H9 (cell line): Measurements from ENCODE around the gene RIMBP2. TPM values are rescaled to one million over a fixed set of nuclear protein-coding genes. Genes with fewer than 3 reads are reported as not detected.

Experiments
- DNase-seq: peaks from one replicate; pipeline ENCODE4 v3.0.0-alpha.2; 2017
- H2AFZ ChIP-seq: one replicate; pipeline ENCODE4 v1.6.1; 2013; ENCODE audit warnings: mild to moderate bottlenecking, low read length, control low read depth, moderate library complexity
- H2AK5ac ChIP-seq: 2 replicates; pipeline ENCODE4 v1.6.1; 2013; ENCODE audit warnings: low read length, control low read depth, mixed read lengths; ENCODE audit not compliant: insufficient read length
- H2BK120ac ChIP-seq: one replicate; pipeline ENCODE4 v1.6.1; 2013; ENCODE audit warnings: low read depth, mild to moderate bottlenecking, low read length, control low read depth, inconsistent platforms; ENCODE audit not compliant: poor library complexity, severe bottlenecking
- H2BK12ac ChIP-seq: 2 replicates; pipeline ENCODE4 v1.6.1; 2013; ENCODE audit warnings: low read length, control low read depth, mixed read lengths, low read depth; ENCODE audit not compliant: insufficient read length
- H2BK15ac ChIP-seq: 2 replicates; pipeline ENCODE4 v1.6.1; 2013; ENCODE audit warnings: low read depth, low read length, control low read depth
- H2BK20ac ChIP-seq: one replicate; pipeline ENCODE4 v1.6.1; 2013; ENCODE audit warnings: low read depth, mild to moderate bottlenecking, low read length, control low read depth, inconsistent platforms; ENCODE audit not compliant: poor library complexity, severe bottlenecking
- H2BK5ac ChIP-seq: 2 replicates; pipeline ENCODE4 v1.6.1; 2013; ENCODE audit warnings: low read length, control low read depth, mixed read lengths; ENCODE audit not compliant: insufficient read length
- H3K14ac ChIP-seq: 2 replicates; pipeline ENCODE4 v1.6.1; 2013; ENCODE audit warnings: low read length, control low read depth; ENCODE audit not compliant: insufficient read depth
- H3K18ac ChIP-seq: 2 replicates; pipeline ENCODE4 v1.6.1; 2013; ENCODE audit warnings: low read depth, mild to moderate bottlenecking, mixed read lengths, low read length, control low read depth; ENCODE audit not compliant: insufficient read length
- H3K23ac ChIP-seq: 2 replicates; pipeline ENCODE4 v1.6.1; 2013; ENCODE audit warnings: low read length, control low read depth, mixed read lengths, low read depth; ENCODE audit not compliant: insufficient read length
- H3K23me2 ChIP-seq: 2 replicates; pipeline ENCODE4 v1.6.1; 2013; ENCODE audit warnings: low read depth, mild to moderate bottlenecking, mixed read lengths, low read length, control low read depth; ENCODE audit not compliant: insufficient read length, poor library complexity, severe bottlenecking
- H3K27ac ChIP-seq: 2 replicates; pipeline ENCODE4 v1.5.1; 2013; ENCODE audit warnings: low read length, control low read depth, mixed read lengths, low read depth; ENCODE audit not compliant: insufficient read length
- H3K27me3 ChIP-seq: 2 replicates; pipeline ENCODE4 v1.6.1; 2013; ENCODE audit warnings: low read length, control low read depth, inconsistent platforms; ENCODE audit not compliant: insufficient read depth
- H3K4ac ChIP-seq: 2 replicates; pipeline ENCODE4 v1.6.1; 2013; ENCODE audit warnings: low read depth, mild to moderate bottlenecking, control low read depth, inconsistent platforms, low read length, moderate library complexity
- H3K4me1 ChIP-seq: 2 replicates; pipeline ENCODE4 v1.6.1; 2013; ENCODE audit warnings: low read length, control low read depth, inconsistent platforms; ENCODE audit not compliant: insufficient read depth
- H3K4me2 ChIP-seq: 2 replicates; pipeline ENCODE4 v1.6.1; 2013; ENCODE audit warnings: low read length, control low read depth, mixed read lengths; ENCODE audit not compliant: insufficient read length, insufficient read depth
- H3K56ac ChIP-seq: 2 replicates; pipeline ENCODE4 v1.6.1; 2013; ENCODE audit warnings: low read depth, mild to moderate bottlenecking, mixed read lengths, low read length, control low read depth; ENCODE audit not compliant: insufficient read length
- H3K79me1 ChIP-seq: 2 replicates; pipeline ENCODE4 v1.6.1; 2013; ENCODE audit warnings: low read depth, mild to moderate bottlenecking, moderate library complexity, low read length, control low read depth, inconsistent platforms; ENCODE audit not compliant: insufficient read depth, poor library complexity, severe bottlenecking
- H3K79me2 ChIP-seq: 2 replicates; pipeline ENCODE4 v1.6.1; 2013; ENCODE audit warnings: low read length, control low read depth, inconsistent platforms; ENCODE audit not compliant: insufficient read depth
- H3K9ac ChIP-seq: 2 replicates; pipeline ENCODE4 v1.6.1; 2013; ENCODE audit warnings: low read length, control low read depth, mixed read lengths; ENCODE audit not compliant: insufficient read length; ENCODE audit errors: extremely low read depth
- H3K9me3 ChIP-seq: one replicate; pipeline ENCODE4 v1.6.1; 2013; ENCODE audit warnings: low read depth, low read length, inconsistent platforms; ENCODE audit not compliant: control insufficient read depth
- H3T11ph ChIP-seq: one replicate; pipeline ENCODE4 v1.6.1; 2013; ENCODE audit warnings: mild to moderate bottlenecking, low read length, control low read depth, inconsistent platforms
- H4K20me1 ChIP-seq: one replicate; pipeline ENCODE4 v1.6.1; 2013; ENCODE audit not compliant: control insufficient read depth, insufficient read length, insufficient read depth
- H4K5ac ChIP-seq: 2 replicates; pipeline ENCODE4 v1.6.1; 2013; ENCODE audit warnings: low read depth, mild to moderate bottlenecking, mixed read lengths, low read length, control low read depth; ENCODE audit not compliant: insufficient read length
- H4K8ac ChIP-seq: replicated peaks from 2 replicates; pipeline ENCODE4 v1.6.1; 2013; ENCODE audit warnings: low read length, control low read depth, mixed read lengths, low read depth; ENCODE audit not compliant: insufficient read length
- H4K91ac ChIP-seq: 2 replicates; pipeline ENCODE4 v1.6.1; 2013; ENCODE audit warnings: low read depth, mild to moderate bottlenecking, moderate library complexity, mixed read lengths, low read length, control low read depth; ENCODE audit not compliant: insufficient read length
- H3K27ac Mint-ChIP-seq, 3 experiments: 2 replicates in 2 of 3; 3 replicates in 1 of 3; pipeline ENCODE4 v1.8.0; 2020 to 2021; ENCODE audit warnings: mixed read lengths in 3 of 3, mild to moderate bottlenecking in 1 of 3, moderate library complexity in 1 of 3
- H3K27me3 Mint-ChIP-seq: 2 replicates; pipeline ENCODE4 v1.8.0; 2021; ENCODE audit warnings: low read depth, mild to moderate bottlenecking, moderate library complexity, mixed read lengths
- H3K36me3 Mint-ChIP-seq, 3 experiments: 2 replicates in 2 of 3; 3 replicates in 1 of 3; pipeline ENCODE4 v1.8.0; 2020 to 2021; ENCODE audit warnings: low read depth in 3 of 3, mixed read lengths in 3 of 3; ENCODE audit not compliant: insufficient read depth in 1 of 3
- H3K4me1 Mint-ChIP-seq, 2 experiments: 2 replicates each; pipeline ENCODE4 v1.8.0; 2020; ENCODE audit warnings: mixed read lengths in 2 of 2
- H3K4me3 Mint-ChIP-seq, 2 experiments: 2 replicates in 1 of 2; 3 replicates in 1 of 2; pipeline ENCODE4 v1.8.0; 2020 to 2021; ENCODE audit warnings: mild to moderate bottlenecking in 2 of 2, mixed read lengths in 2 of 2, moderate library complexity in 1 of 2
- H3K9me3 Mint-ChIP-seq, 2 experiments: 2 replicates in 1 of 2; 3 replicates in 1 of 2; pipeline ENCODE4 v1.8.0; 2020; ENCODE audit warnings: mild to moderate bottlenecking in 2 of 2, mixed read lengths in 2 of 2, moderate library complexity in 1 of 2
- CTCF ChIP-seq: fragments of 200-600 bp; sonication (generic); conservative IDR thresholded peaks from 3 replicates; pipeline ENCODE4 v1.8.0; 2021; ENCODE audit warnings: antibody characterized with exemption, mild to moderate bottlenecking
- WGBS: extraction: QIAGEN DNeasy Blood & Tissue Kit; methylation state at CpG from one replicate; pipeline ENCODE4 v1.1.7; 2013; ENCODE audit warnings: missing lambda C conversion rate, low lambda C conversion rate, mixed read lengths; ENCODE audit not compliant: insufficient read length; ENCODE audit errors: extremely low coverage; 5-methylcytosine and 5-hydroxymethylcytosine counted together
- total RNA-seq: library from RNA; stranded (reverse); gene quantifications from 2 replicates; pipeline ENCODE4 v1.2.1, GENCODE V29; 2021

The RIMBP2 gene
- total RNA-seq, 1 experiment from 2014 or later: 0.70 TPM

GRCh38 chr12:130398100-130398848, 317.8 kb downstream of the RIMBP2 start:
- H4K20me1 ChIP-seq: no peaks in the 10 kb centered on the region
- H2BK15ac ChIP-seq: no peak overlapping the region
- no CpG with 5 or more reads among the region's 12 CpGs for WGBS
- H2AK5ac ChIP-seq: no peak overlapping the region
- Mint-ChIP-seq H3K9me3 (0 out of 5 replicates have a peak, but pooled peaks cover 0 to 3% of the 10 kb centered on the region in 2 experiments), H3K4me3 (no peak overlapping the region), H3K36me3 (no peaks in the 10 kb centered on the region), H3K27me3 (peaks cover 5% of the 10 kb centered on the region), H3K27ac (no peak overlapping the region), H3K4me1 (peaks cover 6% of the 10 kb centered on the region in 2 experiments)
- H3K27ac ChIP-seq: no peak overlapping the region
- H4K91ac ChIP-seq: no peak overlapping the region
- no peak for DNase-seq
- no peaks in the 10 kb centered on the region for H3K79me1 ChIP-seq
- no peak overlapping the region for H2BK5ac ChIP-seq
- H3K4me2 ChIP-seq: no peak overlapping the region
- no peak overlapping the region for H4K5ac ChIP-seq
- H3K23me2 ChIP-seq: no peaks in the 10 kb centered on the region
- no peaks in the 10 kb centered on the region for H3K27me3 ChIP-seq
- no peak overlapping the region for H3K4ac ChIP-seq
- no peak overlapping the region for H2AFZ ChIP-seq
- no peaks in the 10 kb centered on the region for H3K4me1 ChIP-seq
- no peak overlapping the region for H2BK12ac ChIP-seq
- H3K14ac ChIP-seq: no peak overlapping the region
- no peaks in the 10 kb centered on the region for H3K79me2 ChIP-seq
- no peak overlapping the region for H2BK20ac ChIP-seq
- no peak overlapping the region for H3K23ac ChIP-seq
- H3T11ph ChIP-seq: no peak overlapping the region
- H4K8ac ChIP-seq: no peak overlapping the region
- no peak overlapping the region for H3K56ac ChIP-seq
- no peak overlapping the region for H3K18ac ChIP-seq
- no peak for TF ChIP-seq CTCF
- no peak overlapping the region for H3K9ac ChIP-seq
- H2BK120ac ChIP-seq: no peak overlapping the region
- H3K9me3 ChIP-seq: no peaks in the 10 kb centered on the region
